ENCODE results near the gene CNN3.

CNN3 gene

GRCh38 chr1:94866164-94866807, 60.6 kb downstream of the CNN3 start:
- no peak for TF ChIP-seq ZNF24 (tag by site-specific recombination; IDR thresholded peaks at IDR 0.05)
- no peak for TF ChIP-seq ZNF18 (tag by site-specific recombination; IDR thresholded peaks at IDR 0.05)
- 0 out of 2 replicates have a peak, but pooled peaks have one; percentile 22 for TF ChIP-seq TRIM28 (IDR thresholded peaks at IDR 0.05; ENCODE audit: borderline replicate concordance, low read length)
- no peak for TF ChIP-seq TCF7L2 (IDR thresholded peaks at IDR 0.05; ENCODE audit: borderline replicate concordance, low read depth, low read length)
- no peak for TF ChIP-seq ZNF571 (tag by site-specific recombination; IDR thresholded peaks at IDR 0.05)
- no peaks in the 10 kb centered on the region for H3K9me3 ChIP-seq (ENCODE audit: control insufficient read depth, insufficient read depth, low read depth, low read length)
- ChIA-PET CTCF (interaction anchor here (0.7 to 4.2 kb wide), 2 partner anchors 12 to 166 kb away, joined by 3 to 38 read pairs; no protein-coding TSS in a partner anchor), POLR2A (no interaction called here)
- H3K4me3 ChIP-seq (ENCODE audit: low read depth, low read length), result no peak overlapping the region
- H3K4me1 ChIP-seq (ENCODE audit: control insufficient read depth, insufficient read depth, low read length), result peaks cover 12% of the 10 kb centered on the region
- no peaks in the 10 kb centered on the region for H3K36me3 ChIP-seq (ENCODE audit: control insufficient read depth in 2 of 2, insufficient read depth in 1 of 2, low read length in 2 of 2)
- H3K27ac ChIP-seq (ENCODE audit: extremely low read depth, low read depth, low read length), result no peak overlapping the region

GRCh38 chr1:94865360-94865759, 61.5 kb downstream of the CNN3 start:
- ChIA-PET CTCF (interaction anchor here (1.3 to 4.2 kb wide), 3 partner anchors 11 to 178 kb away, joined by 5 to 38 read pairs (median 17); no protein-coding TSS in a partner anchor), POLR2A (no interaction called here)
- Histone ChIP-seq H3K4me1 (ENCODE audit: control insufficient read depth, insufficient read depth, low read length) (peaks cover 12% of the 10 kb centered on the region), H3K9me3 (ENCODE audit: control insufficient read depth, insufficient read depth, low read depth, low read length) (no peaks in the 10 kb centered on the region), H3K4me3 (ENCODE audit: low read depth, low read length) (no peak overlapping the region), H3K27ac (ENCODE audit: extremely low read depth, low read depth, low read length) (no peak overlapping the region), H3K36me3 (ENCODE audit: control insufficient read depth in 2 of 2, insufficient read depth in 1 of 2, low read length in 2 of 2) (no peaks in the 10 kb centered on the region)
- TF ChIP-seq ZNF341 (tag by site-specific recombination; IDR thresholded peaks at IDR 0.05; ENCODE audit: low read depth) (no peak), ZNF560 (tag by site-specific recombination; IDR thresholded peaks at IDR 0.05; ENCODE audit: borderline replicate concordance) (no peak), ZEB2 (tag by site-specific recombination; IDR thresholded peaks at IDR 0.05) (no peak), KLF16 (tag by site-specific recombination; IDR thresholded peaks at IDR 0.05) (no peak)
- TF ChIP-seq, protein P1, sequence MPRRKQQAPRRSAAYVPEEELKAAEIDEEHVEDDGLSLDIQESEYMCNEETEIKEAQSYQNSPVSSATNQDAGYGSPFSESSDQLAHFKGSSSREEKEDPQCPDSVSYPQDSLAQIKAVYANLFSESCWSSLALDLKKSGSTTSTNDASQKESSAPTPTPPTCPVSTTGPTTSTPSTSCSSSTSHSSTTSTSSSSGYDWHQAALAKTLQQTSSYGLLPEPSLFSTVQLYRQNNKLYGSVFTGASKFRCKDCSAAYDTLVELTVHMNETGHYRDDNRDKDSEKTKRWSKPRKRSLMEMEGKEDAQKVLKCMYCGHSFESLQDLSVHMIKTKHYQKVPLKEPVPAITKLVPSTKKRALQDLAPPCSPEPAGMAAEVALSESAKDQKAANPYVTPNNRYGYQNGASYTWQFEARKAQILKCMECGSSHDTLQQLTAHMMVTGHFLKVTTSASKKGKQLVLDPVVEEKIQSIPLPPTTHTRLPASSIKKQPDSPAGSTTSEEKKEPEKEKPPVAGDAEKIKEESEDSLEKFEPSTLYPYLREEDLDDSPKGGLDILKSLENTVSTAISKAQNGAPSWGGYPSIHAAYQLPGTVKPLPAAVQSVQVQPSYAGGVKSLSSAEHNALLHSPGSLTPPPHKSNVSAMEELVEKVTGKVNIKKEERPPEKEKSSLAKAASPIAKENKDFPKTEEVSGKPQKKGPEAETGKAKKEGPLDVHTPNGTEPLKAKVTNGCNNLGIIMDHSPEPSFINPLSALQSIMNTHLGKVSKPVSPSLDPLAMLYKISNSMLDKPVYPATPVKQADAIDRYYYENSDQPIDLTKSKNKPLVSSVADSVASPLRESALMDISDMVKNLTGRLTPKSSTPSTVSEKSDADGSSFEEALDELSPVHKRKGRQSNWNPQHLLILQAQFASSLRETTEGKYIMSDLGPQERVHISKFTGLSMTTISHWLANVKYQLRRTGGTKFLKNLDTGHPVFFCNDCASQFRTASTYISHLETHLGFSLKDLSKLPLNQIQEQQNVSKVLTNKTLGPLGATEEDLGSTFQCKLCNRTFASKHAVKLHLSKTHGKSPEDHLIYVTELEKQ (tag by site-specific recombination; IDR thresholded peaks at IDR 0.05; ENCODE audit: borderline replicate concordance), result no peak

DNA sequence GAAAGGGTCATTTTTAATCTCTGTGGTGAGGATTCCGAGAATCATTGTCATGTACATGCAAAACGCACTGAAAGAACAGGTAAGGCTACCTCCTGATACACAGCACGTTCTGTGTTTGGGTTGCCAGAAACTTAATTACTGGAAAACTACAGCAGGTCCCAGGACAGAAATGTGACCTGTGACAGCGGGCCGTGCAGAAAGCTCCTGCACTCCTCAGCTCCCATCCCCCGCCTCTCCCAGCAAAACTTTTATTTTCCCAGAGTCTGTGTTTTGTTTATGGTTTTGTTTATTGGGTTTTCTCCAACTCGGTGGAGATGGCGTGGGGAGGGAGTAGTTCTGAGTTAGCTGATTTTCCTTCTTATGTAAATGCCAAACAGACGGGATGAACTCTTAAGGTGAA, 62.1 kb downstream of the CNN3 start:
- CTCF ChIA-PET, result interaction anchor here (1.3 to 4.2 kb wide), 3 partner anchors 10 to 179 kb away, joined by 5 to 38 read pairs (median 17); no protein-coding TSS in a partner anchor
- H3K4me1 ChIP-seq (ENCODE audit: control insufficient read depth, insufficient read depth, low read length), result peaks cover 12% of the 10 kb centered on the region
- H3K4me3 ChIP-seq (ENCODE audit: low read depth, low read length), result no peak overlapping the region
- POLR2A ChIA-PET, result no interaction called here
- no peaks in the 10 kb centered on the region for H3K9me3 ChIP-seq (ENCODE audit: control insufficient read depth, insufficient read depth, low read depth, low read length)
- H3K27ac ChIP-seq (ENCODE audit: extremely low read depth, low read depth, low read length), result no peak overlapping the region
- no peaks in the 10 kb centered on the region for H3K36me3 ChIP-seq (ENCODE audit: control insufficient read depth in 2 of 2, insufficient read depth in 1 of 2, low read length in 2 of 2)
- TF ChIP-seq GLIS2 (tag by site-specific recombination; IDR thresholded peaks at IDR 0.05) (no peak), GLI4 (tag by site-specific recombination; IDR thresholded peaks at IDR 0.05) (no peak), ZNF37A (tag by site-specific recombination; IDR thresholded peaks at IDR 0.05) (no peak), ZBTB11 (tag by site-specific recombination; conservative IDR thresholded peaks at IDR 0.05; ENCODE audit: low read depth) (no peak), ZNF324 (tag by site-specific recombination; IDR thresholded peaks at IDR 0.05) (no peak), EGR2 (tag by site-specific recombination; IDR thresholded peaks at IDR 0.05; ENCODE audit: low read depth) (no peak), ZSCAN16 (tag by site-specific recombination; IDR thresholded peaks at IDR 0.05) (no peak), ZNF248 (tag by site-specific recombination; IDR thresholded peaks at IDR 0.05) (no peak), ZBTB17 (tag by site-specific recombination; IDR thresholded peaks at IDR 0.05) (no peak)
- TF ChIP-seq, protein P2, sequence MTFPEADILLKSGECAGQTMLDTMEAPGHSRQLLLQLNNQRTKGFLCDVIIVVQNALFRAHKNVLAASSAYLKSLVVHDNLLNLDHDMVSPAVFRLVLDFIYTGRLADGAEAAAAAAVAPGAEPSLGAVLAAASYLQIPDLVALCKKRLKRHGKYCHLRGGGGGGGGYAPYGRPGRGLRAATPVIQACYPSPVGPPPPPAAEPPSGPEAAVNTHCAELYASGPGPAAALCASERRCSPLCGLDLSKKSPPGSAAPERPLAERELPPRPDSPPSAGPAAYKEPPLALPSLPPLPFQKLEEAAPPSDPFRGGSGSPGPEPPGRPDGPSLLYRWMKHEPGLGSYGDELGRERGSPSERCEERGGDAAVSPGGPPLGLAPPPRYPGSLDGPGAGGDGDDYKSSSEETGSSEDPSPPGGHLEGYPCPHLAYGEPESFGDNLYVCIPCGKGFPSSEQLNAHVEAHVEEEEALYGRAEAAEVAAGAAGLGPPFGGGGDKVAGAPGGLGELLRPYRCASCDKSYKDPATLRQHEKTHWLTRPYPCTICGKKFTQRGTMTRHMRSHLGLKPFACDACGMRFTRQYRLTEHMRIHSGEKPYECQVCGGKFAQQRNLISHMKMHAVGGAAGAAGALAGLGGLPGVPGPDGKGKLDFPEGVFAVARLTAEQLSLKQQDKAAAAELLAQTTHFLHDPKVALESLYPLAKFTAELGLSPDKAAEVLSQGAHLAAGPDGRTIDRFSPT (tag by site-specific recombination; IDR thresholded peaks at IDR 0.05), result no peak

Measured in HEK293 (cell line).